Activated T-cell treated with anti-CD3 and anti-CD28 coated beads for 24 hours (primary cell): ENCODE results near the gene NR6A1.
"Not testable (repeated sequence)": the region's sequence is repeated elsewhere in the genome, so short reads cannot be mapped to it uniquely, and the experiment has no call there.

ENCODE experiments used
- DNase-seq: peaks from one replicate; pipeline ENCODE4 v3.0.0-alpha.2; 2020; ENCODE audit warnings: low read depth

Gene NR6A1

DNA sequence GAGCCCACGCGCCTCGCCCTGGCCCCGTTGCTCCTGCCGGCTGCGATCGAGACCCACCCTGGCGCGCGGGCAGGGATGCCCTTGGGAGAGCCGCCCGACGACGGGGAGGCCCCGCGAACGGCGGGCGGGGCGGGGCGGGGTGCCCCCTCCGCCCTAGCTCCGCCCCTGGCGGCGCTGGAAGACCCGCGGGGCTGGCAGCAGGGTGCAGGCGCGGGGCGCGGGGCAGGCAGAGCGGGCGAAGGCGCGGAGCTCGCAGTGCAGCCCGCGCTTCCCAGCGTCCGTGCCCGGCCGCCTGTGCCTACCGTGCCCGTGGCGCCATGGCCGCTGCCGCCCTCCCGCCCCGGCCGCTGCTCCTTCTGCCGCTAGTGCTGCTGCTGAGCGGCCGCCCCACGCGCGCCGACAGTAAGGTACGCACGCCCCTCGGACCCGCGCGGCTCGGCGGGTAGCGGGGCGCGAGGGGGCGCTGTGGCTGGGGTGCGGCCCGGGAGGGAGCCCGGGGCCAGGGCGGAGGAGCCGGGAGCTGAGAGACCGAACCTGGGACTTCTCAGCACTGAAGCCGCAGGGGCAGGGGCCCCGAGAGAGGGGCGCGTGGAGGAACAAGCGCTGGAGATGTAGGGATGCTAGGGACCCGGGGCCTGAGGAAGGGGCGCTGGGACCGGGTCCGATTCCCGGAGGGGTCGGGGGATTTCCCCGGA lies 6.0 kb upstream of the NR6A1 start, which contains the start of gene OLFML2A:
OLFML2A (plus strand) TSS at position 180 of the 695 bp plus-strand sequence; CDS start at position 318, 138 bp downstream.
- no peak for DNase-seq

DNA sequence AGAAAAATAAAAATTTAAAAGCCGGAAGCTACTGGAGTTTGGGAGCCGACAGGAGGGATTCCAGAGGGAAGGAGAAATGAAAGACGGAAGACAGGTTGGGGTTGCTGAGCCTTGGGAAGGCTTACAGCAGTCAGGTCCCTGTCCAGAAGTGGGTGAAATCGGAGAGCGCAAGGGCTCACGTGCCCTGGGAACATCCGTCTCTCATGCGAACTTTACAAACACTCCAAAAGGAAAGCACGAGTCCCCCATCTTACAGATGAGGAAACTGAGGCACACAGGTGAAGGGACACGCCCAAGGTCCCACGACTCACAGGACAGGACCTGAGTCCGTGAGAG lies 5.5 kb upstream of the NR6A1 start:
- no peak for DNase-seq

DNA sequence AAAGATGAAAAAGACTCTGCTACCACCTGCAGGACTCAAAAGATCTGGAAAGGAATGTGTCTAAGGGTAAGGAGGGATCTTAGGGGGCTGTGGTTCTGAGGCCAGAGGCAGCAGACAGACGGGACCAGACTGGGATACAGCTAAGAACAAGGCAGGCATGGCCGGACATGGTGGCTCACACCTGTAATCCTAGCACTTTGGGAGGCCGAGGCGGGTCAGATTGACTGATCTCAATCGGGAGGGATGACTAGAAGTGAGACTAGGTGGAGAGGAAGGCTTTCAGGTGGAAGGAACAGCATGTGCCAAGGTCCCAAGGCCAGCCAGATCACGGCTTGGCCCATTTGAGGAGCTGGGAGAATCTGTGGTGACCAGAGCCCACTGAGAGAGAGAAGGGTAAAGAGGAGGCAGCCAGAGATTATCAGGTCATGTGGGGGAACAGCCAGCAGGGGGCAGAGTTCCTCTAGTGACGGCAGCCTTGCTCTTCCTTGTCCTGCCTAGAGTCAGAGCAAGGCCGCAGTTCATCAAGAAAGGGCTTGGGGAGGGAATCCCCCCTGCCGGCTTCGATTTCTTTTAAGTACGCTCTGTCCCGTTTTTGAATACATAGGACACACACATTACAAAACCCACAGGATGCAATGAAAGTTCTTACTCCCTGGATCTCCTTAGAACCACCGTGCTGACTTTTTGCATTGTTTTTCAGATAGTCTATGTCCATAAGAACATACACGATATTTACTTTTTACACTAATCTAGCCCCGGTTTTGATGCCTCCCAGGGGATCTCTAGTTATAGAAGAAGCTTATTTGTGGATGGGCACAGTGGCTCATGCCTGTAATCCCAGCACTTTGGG lies 3.2 kb upstream of the NR6A1 start:
- DNase-seq, result peak; percentile 74

DNA sequence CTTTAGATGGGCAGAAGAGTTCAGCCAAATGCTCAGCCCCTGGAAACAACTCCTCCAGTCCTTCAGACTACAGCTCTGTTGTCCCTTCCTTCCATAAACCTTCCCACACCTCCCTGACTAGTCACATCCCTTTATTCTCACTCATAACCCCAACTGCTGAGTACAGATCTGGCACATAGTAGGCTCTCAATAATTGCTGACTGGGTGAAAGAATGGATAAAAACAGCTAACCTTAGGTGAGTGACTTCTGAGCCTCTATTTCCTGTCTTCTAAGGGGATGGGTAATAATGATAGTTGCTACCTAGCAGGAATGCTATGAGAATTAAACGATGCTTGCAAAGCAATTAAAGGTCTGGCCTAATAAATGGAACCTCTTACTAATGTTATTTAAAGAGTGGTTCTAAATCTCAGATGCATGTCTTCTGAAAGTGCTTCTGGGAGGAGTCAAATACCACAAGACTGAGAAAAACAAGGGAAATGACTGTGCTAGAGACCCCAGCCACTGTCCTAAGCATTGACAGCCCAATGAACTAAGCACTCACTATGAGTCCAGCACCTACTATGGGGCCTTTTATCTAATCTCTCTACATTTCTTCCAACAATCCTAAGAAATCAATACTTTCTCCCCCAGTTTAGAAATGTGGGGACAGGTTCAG lies 2.5 kb upstream of the NR6A1 start:
- DNase-seq, result no peak

DNA sequence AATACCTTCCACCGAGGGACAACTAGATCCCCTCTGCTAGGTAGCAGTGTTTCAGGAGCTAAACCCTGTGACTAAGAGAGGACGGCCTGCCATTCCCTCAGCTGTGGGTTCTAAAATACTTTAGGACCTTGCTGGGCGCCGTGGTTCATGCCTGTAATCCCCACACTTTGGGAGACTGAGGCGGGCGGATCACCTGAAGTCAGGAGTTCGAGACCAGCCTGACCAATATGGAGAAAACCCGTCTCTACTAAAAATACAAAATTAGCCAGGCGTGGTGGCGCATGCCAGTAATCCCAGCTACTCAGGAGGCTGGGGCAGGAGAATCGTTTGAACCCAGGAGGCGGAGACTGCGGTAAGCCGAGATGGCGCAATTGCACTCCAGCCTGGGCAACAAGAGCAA lies 1.8 kb upstream of the NR6A1 start:
- DNase-seq, result not testable (repeated sequence)

DNA sequence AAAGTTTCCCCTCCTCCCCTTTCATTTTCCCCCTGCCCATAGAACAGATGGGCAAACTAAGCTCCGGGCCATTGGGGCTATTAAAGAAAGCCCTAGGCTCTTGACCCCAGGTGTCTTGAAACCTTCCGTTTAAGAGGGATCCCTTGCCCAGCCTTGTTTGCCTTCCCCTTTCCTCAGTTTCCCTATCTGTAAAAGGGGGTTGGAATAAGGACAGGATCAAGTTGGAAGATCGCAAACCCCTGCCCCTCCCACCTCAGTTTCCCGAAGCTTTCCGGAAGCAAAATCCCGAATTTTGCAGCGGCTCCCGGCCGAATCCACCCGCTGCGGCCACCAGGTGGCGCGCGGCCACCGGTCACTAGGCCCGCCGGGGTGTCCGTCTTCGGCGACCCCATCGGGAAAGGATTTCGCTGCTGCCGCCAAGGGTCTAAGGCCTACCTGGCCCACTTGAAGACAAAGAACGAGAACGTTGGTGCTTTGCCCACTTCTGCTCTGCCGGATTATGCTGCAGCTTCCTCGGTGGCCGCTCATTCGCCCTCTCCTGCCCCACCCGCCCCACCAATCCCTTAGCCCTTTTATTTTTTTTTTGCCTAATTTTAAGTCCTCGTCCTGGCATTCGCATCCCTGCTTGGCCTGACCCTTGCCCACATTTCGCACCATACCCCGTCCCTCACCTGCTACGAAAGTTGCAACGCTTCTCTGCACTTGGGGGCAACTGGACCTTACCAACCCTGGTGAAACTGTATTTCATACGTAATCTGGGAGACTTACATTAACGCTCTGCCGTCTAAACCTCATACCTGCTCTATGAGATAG lies 962 bp upstream of the NR6A1 start:
- no peak for DNase-seq

DNA sequence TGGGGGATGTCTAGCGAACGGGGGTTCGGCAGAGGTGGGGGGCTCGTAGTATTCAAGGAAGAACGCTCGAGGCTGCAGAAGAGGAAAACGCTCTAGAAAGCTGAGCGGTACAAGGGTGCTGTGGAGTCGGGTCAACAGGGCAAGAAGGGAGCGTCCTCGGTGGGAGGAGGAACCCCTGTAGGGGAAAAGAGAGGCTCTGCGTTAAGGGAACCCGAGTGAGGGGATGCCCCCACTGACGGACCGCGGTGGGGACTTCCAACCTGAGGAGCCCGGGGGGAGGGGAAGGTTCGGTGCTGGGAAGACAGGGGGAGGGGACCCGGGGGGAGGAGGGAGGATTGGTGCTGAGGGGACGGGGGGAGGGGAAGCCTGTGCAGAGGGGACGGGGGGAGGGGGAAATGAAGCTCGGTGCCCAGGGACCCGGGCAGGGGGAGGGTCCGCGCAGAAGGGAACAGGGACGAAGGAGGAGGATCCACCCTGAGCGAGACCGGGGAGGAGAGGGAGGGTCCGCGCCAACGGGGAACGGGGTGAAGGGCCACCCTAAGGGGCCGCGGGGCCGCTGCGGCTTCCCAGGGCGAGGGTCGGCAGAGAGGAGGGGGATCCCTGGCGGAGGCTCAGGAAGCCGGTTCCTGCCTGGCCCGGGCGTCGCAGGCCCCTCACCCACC lies 621 bp downstream of the NR6A1 start:
- no peak for DNase-seq

DNA sequence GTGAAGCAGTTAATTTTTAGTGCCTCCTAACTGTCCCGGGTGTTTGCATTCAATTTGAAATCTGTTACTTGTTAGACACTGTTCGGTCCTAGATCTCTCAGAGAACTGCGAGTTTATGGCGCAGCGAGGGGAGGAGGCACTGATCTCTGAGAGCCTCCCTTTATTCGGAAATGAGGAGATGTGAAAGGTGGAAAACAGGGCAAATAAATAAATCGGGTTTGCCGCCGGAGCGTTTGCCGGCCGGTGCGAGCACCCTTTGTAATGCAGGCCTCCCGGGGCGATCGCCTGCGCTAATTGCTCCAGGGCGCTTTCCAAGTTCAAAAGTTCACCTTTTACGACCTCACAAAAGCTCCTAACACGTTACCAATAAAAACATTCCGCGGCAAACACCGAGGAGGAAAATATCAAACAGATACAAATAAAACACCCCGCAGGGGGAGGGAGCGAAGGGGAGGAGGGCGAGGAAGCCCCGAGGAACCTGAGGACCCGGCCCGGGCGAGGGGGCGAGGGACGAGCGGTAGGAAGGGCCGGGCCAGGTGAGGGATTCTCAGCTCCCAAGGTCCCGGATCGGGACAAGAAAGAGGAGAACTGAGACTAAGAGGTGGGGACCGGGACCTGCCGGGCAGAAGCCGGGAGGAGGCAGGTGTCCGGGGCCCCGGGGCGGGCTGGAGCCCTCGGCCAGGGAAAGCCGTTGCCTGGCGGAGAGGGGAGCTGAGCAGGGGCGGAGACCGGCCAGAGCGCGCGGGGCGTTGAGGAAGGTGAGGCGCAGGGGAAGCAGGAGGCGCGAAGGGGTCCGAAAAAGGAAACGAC lies 1.4 kb downstream of the NR6A1 start:
- no peak for DNase-seq

DNA sequence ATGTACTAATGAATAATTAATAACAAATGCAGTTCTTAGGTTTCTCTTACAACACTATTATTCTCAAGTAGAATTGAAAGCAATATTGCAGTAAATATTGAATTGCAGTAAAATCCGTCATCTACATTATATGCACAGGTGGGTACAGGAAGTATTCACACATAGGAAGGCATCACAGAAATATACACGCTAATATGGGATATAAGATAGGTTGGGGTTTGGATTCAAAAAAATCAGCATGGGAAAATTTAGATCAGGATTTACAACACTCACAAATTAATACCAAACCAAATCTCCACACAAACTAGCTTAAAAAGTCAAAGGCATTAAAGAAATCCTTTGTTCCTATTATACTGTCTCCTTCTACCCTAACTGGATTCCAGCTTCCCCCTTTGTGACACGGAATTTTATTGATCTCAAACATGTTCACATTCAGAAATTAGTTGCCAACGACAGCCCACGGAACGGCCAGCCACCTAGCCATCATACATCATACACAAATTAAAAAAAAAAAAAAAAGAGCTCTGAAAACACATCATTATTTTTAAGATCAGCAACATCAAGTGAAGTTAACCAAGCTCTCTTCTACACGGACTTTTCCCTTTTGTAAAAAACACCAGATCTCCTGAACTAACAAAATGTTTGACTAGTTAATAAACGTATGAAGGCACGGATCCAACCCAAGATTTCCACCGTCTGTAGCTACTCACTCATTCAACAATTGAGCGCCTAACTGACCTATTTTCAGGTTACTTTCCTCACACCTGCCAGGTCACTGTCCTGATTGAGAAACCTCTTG lies 2.2 kb downstream of the NR6A1 start:
- no peak for DNase-seq

DNA sequence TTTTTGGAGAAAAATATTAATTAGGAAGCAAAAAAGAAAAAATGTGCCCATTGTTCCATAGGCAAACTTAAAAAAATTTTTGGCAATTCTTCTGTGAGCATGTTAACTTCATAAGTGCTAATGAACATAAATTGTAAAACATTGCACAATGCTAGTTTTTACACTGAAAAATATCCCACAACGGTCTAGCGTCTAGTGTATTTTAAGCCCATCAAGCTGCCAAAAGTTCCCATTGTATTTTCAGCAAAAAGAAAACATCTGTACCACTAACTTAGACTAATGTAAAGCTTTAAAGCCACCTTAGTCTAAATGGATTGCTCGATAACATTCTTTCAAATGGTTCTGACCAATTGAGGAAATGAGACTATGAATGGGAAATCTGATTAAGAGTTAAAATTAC lies 2.8 kb downstream of the NR6A1 start:
- no peak for DNase-seq

DNA sequence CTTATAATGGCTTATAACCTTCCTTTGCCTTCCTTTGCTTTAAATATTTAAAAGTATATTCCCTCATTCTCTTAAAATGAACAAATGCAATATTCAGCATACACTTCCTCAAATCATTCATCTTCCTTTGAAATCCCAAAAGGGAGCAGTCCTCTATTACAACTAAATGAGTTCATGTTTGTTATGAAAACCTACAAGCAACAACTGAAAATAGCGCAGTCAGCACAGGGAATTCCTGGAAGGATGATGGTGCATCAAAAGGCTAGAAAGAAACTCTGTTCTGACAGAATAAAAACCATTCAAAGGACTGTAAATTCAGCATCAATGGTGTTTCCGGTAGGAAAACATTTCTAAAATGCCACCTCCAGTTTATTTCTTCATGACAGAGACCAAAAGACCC lies 3.3 kb downstream of the NR6A1 start:
- no peak for DNase-seq

DNA sequence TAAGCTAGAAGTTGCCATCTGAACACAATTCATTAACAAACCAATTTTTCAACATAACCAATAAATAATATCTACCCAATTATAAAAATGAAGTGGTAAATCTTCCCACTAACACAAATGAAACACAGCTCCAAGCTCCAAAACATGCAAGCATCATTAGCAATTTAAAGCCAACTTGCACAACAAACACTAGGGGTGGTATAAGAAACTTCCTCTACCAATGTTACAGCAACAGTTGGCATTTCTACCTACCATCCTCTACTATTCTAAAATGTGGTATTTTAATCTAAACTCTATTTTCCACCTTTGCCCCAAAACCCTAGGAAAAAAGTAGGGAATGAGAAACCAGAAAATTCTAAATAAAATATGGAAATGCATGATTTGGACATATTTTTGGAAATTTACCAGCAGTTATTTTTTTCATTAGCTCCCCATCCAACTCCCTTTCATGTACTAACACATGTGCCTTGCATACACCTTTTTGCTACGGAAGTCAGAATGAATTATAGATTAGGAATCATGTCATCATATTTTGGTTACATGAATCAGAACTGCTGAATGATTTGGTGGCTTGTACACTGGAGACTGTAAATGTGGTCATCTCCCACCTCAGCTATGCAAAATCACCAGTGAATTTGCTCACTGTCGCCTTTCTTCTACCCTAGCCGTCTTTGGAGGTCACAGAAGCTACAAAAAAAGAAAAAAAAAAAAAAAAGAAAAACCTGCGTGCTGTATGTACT lies 4.1 kb downstream of the NR6A1 start:
- no peak for DNase-seq

DNA sequence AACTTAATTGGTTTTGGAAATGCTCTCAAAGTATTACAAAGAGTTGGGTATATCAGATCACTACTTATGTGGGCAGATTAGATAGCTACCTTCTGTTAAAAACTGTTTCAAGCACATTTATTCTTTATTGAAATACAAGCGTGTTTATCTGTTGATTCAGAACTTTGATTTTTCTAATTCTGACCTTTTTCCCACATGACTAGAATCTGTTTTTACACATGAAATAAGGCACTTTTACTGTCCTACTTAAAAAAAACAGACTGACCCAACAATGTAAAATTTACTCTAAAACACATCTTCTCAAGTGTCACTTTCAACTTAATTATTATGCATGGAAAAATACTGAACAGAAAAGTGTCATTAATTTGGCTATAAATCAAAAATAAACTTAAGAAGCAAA lies 4.8 kb downstream of the NR6A1 start:
- no peak for DNase-seq

DNA sequence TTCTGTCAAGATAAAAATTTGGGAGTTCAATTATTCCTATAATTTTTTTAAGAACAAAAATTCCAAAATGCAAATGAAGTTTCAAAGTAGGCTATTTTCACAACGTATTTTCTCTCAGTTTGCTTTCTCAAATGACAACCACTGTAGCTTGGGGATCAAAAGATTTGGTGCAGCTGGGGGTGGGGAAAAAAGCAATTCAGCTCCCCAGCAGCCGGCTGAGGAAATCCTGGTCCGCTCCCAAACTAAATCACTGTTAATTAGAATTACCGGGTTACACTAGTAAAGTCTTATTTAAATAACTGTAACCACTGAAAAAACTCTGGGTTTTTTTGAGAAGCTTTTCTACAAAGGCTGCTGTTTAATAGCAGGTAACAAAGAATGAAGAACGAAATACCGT lies 5.7 kb downstream of the NR6A1 start:
- no peak for DNase-seq

DNA sequence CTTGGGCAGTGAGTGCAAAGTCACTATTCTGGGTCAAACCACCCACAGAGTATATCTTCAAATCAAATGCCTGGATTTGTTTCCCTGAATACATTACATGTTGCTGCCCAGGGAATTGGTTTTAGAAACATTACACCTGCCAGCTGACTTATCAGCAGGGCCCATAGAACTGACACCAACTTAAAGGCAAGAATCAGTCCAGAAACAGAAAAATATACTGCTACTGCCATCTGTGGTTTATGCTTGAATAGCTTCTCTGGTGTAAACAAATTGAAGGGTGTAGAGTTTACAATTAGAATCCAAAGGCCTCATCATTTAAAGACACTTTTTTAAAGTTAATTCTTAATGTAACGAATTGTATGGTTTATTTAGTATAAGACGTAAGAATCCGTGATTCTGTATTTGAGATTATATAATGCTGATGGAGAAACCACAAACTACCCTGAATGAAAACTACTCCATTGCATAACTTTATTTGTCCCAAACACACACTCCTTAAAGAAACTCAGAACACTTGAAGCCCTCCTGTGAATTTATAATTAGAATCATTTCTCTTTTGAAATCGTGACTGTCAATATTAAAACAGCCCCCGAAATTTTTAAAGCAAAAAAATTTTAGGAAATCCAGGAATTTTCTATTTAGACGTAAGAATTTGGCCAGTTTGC lies 6.2 kb downstream of the NR6A1 start:
- no peak for DNase-seq

DNA sequence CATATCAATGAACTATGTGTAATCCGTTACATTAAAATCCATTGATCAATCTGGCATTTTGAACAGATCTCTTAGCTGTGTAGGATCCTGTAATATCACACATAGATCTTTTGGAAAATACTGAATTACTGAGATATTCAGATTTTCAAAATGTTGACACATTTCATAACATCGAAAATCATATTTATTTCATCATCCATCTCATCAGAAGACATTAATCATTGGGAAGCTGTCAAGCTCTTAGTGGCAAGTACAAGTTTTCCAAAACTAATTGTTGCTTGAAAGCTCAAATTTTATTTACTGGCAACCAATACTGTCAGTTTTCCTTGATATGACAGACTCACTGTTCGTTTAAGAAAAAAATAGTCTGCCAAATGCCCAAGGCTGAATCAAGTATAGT lies 8.5 kb downstream of the NR6A1 start:
- no peak for DNase-seq

DNA sequence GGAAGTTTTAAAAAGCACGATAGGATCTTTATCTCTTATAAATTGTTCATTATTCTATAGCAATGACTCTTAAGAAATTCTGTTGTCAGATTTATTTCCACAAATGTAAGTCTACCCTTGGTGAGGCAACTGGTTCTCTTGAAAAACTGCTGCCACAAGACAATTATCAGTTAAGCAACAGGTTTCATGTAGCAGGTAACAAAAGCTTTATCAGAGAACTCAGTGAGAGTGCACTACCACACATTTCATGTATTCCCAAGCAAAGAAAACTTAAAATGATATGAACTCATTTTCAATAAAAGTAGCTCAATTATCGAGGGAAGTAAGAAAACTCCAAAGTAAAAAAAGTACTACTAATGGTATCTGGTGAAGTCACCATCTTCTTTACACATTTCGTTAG lies 9.4 kb downstream of the NR6A1 start:
- no peak for DNase-seq

DNA sequence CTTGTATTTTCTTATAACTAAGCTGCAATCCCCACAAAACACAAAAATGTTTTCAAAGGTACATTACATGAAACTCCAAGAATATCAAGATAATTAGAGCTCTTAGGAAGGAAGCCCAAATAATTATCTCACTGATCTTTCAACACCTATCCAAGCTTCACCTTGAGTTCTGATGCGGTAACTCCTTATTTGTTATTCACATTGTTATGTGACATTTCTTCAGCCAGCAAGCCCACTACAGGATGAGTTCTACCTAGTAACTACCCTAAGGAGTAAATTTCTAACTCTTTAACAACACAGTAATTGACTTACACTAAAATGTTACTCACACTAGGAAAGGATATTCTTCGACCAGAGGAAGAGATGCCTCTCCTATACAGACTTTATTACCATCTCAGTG lies 9.9 kb downstream of the NR6A1 start:
- DNase-seq, result no peak

DNA sequence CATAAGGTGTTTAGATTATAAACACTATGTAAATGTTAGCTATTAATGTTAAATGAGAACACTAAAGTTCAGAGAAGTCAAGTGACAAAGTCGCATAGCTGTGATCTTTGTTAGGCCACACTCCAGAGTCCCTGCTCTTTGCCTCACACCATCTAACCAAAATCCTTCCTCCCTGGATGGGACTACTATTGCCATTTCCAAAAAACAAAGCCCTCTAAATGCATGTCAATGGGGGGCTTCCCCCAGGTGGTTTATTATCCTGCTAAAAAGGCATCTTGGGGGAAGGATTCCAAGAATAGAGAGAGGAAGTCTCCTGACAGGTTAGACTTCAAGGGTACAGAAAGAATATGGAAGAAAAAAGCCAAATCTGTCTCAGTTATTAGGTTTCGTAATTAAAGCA lies 10.4 kb downstream of the NR6A1 start:
- no peak for DNase-seq
